ENCODE measurements around the gene USP38.

GRCh38 chr4:143270256-143270838 is 85.6 kb downstream of the USP38 start:
- TF ChIP-seq CTCF (IDR thresholded peaks at IDR 0.05; ENCODE audit: insufficient read depth, low read length, poor library complexity, severe bottlenecking) (no peak), EZH2phosphoT487 (conservative IDR thresholded peaks at IDR 0.05; ENCODE audit: low read length) (no peak)
